ENCODE data around the gene NID1.

NID1 gene

GRCh38 chr1:235996048-235996785, 68.7 kb downstream of the NID1 start:
- no peak for DNase-seq (ENCODE audit: low read depth)
- no peak for TF ChIP-seq CTCF (IDR thresholded peaks at IDR 0.05; ENCODE audit: control insufficient read depth, extremely low read depth, insufficient read depth)
- H3K4me3 ChIP-seq (ENCODE audit: low read depth, low read length), result no peak overlapping the region

- no peak for TF ChIP-seq CTCF (IDR thresholded peaks at IDR 0.05; ENCODE audit: control insufficient read depth, extremely low read depth, insufficient read depth)
- no peak overlapping the region for H3K4me3 ChIP-seq (ENCODE audit: low read depth, low read length)
- no peak for DNase-seq (ENCODE audit: low read depth)
Observed at GRCh38 chr1:235995511-235995910, 69.4 kb downstream of the NID1 start.

GRCh38 chr1:235993652-235994051, 71.2 kb downstream of the NID1 start:
- DNase-seq (ENCODE audit: low read depth), result no peak
- TF ChIP-seq CTCF (IDR thresholded peaks at IDR 0.05; ENCODE audit: control insufficient read depth, extremely low read depth, insufficient read depth), result no peak
- no peak overlapping the region for H3K4me3 ChIP-seq (ENCODE audit: low read depth, low read length)

GRCh38 chr1:235992868-235993267, 72.0 kb downstream of the NID1 start:
- no peak overlapping the region for H3K4me3 ChIP-seq (ENCODE audit: low read depth, low read length)
- no peak for DNase-seq (ENCODE audit: low read depth)
- TF ChIP-seq CTCF (IDR thresholded peaks at IDR 0.05; ENCODE audit: control insufficient read depth, extremely low read depth, insufficient read depth), result no peak

- no peak overlapping the region for H3K4me3 ChIP-seq (ENCODE audit: low read depth, low read length)
- no peak for DNase-seq (ENCODE audit: low read depth)
- no peak for TF ChIP-seq CTCF (IDR thresholded peaks at IDR 0.05; ENCODE audit: control insufficient read depth, extremely low read depth, insufficient read depth)
Observed at GRCh38 chr1:235992346-235992745, 72.5 kb downstream of the NID1 start.

GRCh38 chr1:235990330-235990795, 74.5 kb downstream of the NID1 start:
- H3K4me3 ChIP-seq (ENCODE audit: low read depth, low read length), result no peak overlapping the region
- no peak for TF ChIP-seq CTCF (IDR thresholded peaks at IDR 0.05; ENCODE audit: control insufficient read depth, extremely low read depth, insufficient read depth)

GRCh38 chr1:235989105-235989504, 75.8 kb downstream of the NID1 start:
- DNase-seq (ENCODE audit: low read depth), result no peak
- no peak for TF ChIP-seq CTCF (IDR thresholded peaks at IDR 0.05; ENCODE audit: control insufficient read depth, extremely low read depth, insufficient read depth)

More at GRCh38 chr1:235990330-235990795, 74.5 kb downstream of the NID1 start:
- DNase-seq (ENCODE audit: low read depth), result no peak

More at GRCh38 chr1:235989105-235989504, 75.8 kb downstream of the NID1 start:
- H3K4me3 ChIP-seq (ENCODE audit: low read depth, low read length), result no peak overlapping the region

Measured in LNCaP clone FGC (cell line).